Fibroblast of mammary gland (primary cell): ENCODE measurements around the gene PPY.
"Not testable (repeated sequence)": the region's sequence is repeated elsewhere in the genome, so short reads cannot be mapped to it uniquely, and the experiment has no call there.

ENCODE experiments used
- DNase-seq: peaks from one replicate; pipeline ENCODE4 v3.0.0-alpha.2; 2010; ENCODE audit warnings: low read depth
- H3K4me3 ChIP-seq: 2 replicates; pipeline ENCODE4 v1.5.1; 2011; ENCODE audit warnings: low read depth, mild to moderate bottlenecking, low read length, moderate library complexity; ENCODE audit not compliant: control insufficient read depth
- TF ChIP-seq, protein P1 (sequence below): conservative IDR thresholded peaks from 2 replicates; pipeline ENCODE4 v1.5.1; 2011; ENCODE audit warnings: low read depth, low read length, inconsistent platforms; ENCODE audit not compliant: control insufficient read depth, insufficient read depth

PPY gene

DNA sequence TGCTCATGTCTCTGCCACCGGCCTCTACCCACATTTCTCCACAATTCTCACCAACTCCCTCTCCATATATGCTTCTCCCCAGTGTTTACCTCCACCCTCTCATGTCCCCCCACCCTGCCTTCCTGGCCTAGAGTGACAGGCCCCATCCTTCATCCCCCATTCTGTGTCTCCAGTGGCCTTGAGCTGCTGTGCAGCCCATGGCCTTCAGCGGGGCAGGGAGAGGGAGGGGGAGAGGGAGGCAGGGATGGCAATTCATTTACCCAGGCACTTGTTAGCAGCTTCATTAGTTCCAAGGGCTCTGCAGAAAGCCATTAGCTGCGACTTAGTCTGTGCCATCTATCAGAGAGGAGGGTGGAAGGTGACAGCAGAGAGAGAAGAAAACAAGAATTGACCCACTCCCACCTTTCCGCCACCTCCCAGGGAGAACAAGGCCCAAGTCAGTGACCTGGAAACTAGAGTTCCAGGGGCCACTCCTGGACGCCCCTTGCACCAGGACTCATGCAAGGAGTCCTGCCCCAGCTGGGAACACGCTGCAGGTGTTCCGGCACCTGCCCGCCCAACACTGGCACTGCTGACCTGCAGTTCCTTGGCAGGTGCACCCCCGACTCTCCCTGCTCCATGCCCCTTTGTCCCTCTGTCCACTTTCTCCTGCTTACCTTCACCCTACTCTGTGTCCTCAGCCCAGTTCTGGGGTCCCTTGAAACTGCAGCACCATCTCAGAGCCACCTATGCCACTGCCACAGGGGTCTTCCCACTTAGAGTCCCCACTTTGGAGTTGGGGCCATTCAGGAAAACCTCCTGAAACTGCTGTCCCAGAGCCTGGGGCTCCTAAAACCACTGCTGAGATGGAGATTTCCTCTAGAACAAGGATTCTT is 34.9 kb upstream of the PPY start:
- TF ChIP-seq, protein P1, sequence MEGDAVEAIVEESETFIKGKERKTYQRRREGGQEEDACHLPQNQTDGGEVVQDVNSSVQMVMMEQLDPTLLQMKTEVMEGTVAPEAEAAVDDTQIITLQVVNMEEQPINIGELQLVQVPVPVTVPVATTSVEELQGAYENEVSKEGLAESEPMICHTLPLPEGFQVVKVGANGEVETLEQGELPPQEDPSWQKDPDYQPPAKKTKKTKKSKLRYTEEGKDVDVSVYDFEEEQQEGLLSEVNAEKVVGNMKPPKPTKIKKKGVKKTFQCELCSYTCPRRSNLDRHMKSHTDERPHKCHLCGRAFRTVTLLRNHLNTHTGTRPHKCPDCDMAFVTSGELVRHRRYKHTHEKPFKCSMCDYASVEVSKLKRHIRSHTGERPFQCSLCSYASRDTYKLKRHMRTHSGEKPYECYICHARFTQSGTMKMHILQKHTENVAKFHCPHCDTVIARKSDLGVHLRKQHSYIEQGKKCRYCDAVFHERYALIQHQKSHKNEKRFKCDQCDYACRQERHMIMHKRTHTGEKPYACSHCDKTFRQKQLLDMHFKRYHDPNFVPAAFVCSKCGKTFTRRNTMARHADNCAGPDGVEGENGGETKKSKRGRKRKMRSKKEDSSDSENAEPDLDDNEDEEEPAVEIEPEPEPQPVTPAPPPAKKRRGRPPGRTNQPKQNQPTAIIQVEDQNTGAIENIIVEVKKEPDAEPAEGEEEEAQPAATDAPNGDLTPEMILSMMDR = no peak
- DNase-seq = no peak
- no peak overlapping the region for H3K4me3 ChIP-seq

DNA sequence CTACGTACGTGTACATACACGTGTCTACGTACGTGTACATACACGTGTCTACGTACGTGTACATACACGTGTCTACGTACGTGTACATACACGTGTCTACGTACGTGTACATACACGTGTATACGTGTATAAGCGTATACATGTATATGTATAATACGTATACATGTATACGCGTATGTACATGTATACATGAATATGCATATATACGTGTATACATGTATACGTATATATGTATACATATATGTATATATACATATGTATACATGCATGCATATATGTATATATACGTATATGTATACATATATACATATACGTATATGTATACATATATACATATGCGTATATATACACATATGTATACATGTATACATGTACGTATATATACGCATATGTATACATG is 33.6 kb upstream of the PPY start:
- TF ChIP-seq, protein P1 = no peak
- H3K4me3 ChIP-seq = no peak overlapping the region

DNA sequence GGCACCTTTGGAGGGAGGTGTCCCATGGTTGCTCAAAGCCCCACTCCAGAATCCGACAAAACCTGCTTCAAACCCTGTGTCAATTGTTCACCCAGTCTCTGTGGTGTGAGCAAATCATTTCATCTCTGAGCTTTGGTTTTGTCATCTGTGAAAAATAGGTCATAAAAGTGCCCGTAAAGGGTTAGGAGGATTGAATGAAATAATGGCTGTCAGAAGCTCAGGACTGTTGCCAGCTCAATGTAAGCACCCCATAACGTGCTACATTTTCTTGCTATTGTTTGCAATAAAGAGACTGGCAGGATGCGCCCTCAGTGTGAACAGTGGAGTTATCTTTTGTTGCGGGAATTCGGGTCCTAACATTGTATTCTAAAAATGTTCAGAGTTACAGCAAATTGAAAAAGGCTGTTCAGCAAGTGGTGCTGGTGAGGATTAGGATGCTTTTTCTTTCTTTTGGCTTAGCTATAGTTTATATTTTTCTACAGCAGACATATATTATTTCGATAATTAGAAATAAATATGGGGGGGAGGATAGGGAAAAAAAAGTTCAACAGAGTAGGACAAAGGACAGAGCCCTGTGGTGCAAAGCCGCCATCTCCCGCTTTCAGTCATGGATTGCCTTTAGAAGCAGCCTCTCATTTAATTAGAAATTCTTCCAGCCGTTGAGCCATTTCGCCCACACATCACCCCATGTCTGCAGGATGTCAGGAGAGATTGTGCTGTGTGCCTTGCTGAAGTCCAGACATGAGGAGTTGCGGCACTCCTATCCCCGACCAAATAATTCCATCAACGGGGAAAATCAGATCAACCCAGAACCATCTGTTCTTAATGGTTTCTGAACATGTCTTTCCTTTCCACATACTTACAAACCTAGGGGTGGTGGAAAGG is 32.3 kb upstream of the PPY start:
- DNase-seq = no peak
- no peak overlapping the region for H3K4me3 ChIP-seq
- TF ChIP-seq, protein P1 = no peak

More for the DNA sequence above, 33.6 kb upstream of the PPY start:
- DNase-seq = no peak

DNA sequence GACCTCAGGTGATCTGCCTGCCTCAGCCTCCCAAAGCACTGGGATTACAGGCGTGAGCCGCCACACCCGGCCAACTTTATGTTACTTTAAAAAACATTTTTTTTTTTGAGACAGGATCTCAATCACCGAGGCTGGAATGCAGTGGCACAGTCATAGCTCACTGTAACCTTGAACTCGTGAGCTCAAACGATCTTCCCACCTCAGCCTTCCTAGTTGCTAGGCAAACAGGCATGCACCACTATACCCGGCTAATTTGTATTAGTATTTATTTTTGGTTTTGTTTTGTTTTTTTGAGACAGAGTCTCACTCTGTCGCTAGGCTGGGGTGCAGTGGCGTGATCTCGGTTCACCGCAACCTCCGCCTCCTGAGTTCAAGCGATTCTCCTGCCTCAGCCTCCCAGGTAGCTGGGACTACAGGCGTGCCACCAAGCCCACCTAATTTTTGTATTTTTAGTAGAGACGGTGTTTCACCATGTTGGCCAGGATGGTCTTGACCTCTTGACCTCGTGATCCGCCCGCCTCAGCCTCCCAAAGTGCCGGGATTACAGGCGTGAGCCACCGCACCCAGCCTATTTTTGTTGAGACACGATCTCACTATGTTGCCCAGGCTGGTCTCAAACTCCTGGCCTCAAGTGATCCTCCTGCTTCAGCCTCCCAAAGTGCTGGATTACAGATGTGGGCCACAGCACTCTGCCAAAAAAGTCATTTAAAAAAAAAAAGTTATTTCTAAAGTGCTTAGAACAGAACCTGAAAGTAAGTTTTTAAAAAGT is 30.4 kb upstream of the PPY start:
- DNase-seq, H3K4me3 ChIP-seq: not testable (repeated sequence)

DNA sequence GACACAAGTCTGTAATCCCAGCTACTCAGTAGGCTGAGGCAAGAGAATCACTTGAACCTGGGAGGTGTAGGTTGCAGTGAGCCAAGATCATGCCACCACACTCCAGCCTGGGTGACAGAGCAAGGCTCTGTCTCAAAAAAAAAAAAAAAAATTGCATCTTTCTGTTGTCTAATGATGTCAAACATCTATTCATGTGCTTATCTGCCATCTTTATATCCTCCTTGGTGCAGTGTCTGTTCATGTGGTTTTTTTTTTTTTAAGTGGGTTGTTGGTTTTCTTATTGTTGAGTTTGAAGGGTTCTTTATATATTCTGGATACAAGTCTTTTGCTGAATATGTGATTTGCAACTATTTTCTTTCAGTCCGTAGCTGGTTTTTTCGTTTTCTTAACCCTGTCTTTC is 29.2 kb upstream of the PPY start:
- not testable (repeated sequence) for DNase-seq, H3K4me3 ChIP-seq

DNA sequence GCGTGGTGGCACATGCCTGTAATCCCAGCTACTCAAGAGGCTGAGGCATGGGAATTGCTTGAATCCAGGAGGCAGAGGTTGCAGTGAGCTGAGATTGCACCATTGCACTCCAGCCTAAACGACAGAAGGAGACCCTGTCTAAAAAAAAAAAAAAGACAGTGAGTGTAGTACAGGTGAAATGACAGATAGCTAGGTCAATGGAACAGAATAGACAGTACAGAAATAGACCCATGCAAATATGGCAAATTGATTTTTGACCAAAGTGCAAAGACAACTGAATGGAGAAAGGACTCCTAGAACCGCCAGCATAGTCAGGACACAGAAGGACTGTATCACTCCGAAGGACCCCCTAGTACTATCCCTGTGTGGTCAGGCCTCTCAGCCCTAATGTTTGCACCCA is 28.1 kb upstream of the PPY start:
- TF ChIP-seq, protein P1 = no peak
- H3K4me3 ChIP-seq = no peak overlapping the region
- DNase-seq = no peak

DNA sequence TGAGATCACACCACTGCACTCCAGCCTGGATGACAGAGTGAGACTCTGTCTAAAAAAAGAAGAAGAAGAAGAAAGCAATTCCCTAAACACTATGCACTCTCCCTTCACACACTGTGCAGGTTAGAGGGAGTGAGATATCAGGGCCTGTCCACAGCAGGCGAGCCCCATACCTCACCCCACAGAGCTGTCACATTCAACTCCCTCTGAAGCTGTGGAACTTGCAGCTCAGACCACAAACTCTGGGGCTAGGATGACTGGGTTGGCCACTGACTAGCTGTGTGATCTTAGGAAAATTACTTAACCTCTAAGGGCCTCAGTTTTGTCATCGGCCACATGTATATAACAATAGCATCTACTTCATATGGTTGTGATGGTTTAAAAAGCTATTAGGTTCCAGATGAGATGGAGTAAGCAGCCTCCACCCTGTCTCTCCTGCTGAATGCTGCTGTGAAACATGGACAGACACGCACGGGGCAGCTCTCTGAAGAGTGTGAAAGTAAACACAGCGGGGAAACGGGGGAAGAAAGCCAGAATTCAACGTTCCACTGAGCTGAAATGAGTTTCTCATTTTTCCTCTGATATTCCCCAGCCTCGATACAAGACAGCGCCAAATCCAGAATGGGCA is 25.1 kb upstream of the PPY start:
- TF ChIP-seq, protein P1 = no peak
- DNase-seq = no peak
- H3K4me3 ChIP-seq = no peak overlapping the region
